ENCODE results near the gene ANKDD1B.

The ANKDD1B gene

DNA sequence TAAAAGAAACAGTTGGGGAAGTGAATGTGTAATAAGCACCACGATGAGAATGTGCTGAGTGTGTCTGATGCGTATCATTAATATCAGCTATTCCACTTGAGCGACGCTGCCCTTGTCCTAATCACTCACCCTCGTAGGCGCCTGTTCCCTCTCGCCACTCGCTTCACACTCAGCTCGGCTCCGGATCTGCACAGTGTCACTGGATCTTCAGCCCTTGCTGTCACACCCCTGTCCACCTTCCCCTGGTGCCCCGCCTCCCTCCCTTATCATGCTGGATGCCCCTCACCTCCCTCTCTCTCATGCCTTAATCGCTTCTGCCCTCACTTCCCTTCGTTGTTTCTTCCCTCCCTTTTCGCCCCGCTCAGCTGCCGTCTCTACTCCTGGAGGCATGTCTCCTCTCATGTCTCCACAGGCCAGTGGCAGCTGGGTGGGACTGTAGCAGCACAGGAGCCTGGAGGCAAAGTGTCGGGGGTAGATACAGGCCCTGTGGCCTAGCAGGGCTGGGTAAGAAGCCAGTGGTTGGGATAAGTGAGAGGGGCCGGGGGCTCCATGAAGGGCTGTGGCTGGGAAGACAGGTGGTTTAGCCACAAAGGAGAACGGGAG lies 43.5 kb downstream of the ANKDD1B start:
- no peak for TF ChIP-seq CTCF (IDR thresholded peaks at IDR 0.05; ENCODE audit: control extremely low read depth, extremely low read depth, low read depth, missing control alignments)
- CTCF ChIA-PET, result interaction anchor here (0.8 to 2.2 kb wide), 2 partner anchors 25 to 26 kb away, joined by 4 to 7 read pairs; no protein-coding TSS in a partner anchor
- DNase-seq (ENCODE audit: extremely low spot score), result no peak
- POLR2A ChIA-PET, result no interaction called here

GRCh38 chr5:75656311-75657003 lies 45.2 kb downstream of the ANKDD1B start:
- DNase-seq (ENCODE audit: extremely low spot score), result no peak
- ChIA-PET POLR2A (no interaction called here), CTCF (interaction anchor here (1.0 to 2.6 kb wide), 4 partner anchors 9 to 29 kb away, joined by 3 to 7 read pairs (median 5); no protein-coding TSS in a partner anchor)
- no peak for TF ChIP-seq CTCF (IDR thresholded peaks at IDR 0.05; ENCODE audit: control extremely low read depth, extremely low read depth, low read depth, missing control alignments)

- ChIA-PET CTCF (interaction anchor here (0.7 to 1.2 kb wide), 3 partner anchors 21 to 23 kb away, joined by 3 to 5 read pairs (median 4); no protein-coding TSS in a partner anchor), POLR2A (no interaction called here)
- TF ChIP-seq CTCF (IDR thresholded peaks at IDR 0.05; ENCODE audit: control extremely low read depth, extremely low read depth, low read depth, missing control alignments), result no peak
- DNase-seq (ENCODE audit: extremely low spot score), result no peak
These were observed 48.7 kb downstream of the ANKDD1B start for GRCh38 chr5:75659791-75660450.

DNA sequence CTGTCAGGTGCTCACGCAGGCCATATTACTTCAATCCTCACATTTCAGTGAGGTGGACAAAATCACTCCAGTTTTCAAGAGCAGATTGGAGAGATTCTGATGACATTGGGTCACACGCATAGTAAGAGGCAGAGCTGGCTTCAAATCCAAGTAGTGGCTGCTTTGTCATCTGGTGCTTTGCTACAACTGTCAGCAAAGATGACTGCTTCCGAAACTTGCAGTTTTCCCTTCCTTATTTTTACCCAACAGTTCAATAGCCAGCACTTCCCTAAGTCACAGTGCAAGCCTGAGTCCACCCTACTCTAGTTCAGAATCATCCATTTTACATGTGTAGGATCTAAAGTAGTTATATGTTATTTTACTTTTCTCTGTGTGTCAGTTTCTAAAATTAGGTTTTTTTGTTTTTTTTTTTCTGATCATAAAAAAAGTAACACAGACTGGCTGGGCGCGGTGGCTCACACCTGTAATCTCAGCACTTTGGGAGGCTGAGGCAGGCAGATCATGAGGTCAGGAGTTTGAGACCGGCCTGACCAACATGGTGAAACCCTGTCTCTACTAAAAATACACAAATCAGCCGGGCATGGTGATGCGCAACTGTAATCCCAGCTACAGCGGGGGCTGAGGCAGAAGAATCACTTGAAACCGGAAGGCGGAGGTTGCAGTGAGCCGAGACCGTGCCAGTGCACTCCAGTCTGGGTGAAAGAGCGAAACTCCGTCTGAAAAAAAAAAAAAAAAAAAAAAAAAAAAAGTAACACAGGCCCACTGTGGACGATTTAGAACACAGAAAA lies 49.6 kb downstream of the ANKDD1B start:
- TF ChIP-seq CTCF (IDR thresholded peaks at IDR 0.05; ENCODE audit: control extremely low read depth, extremely low read depth, low read depth, missing control alignments), result no peak
- ChIA-PET CTCF (interaction anchor here (1.0 kb wide), 1 partner anchor 22 kb away, joined by 5 read pairs; no protein-coding TSS in a partner anchor), POLR2A (no interaction called here)
- DNase-seq (ENCODE audit: extremely low spot score), result peak; percentile 29

- CTCF ChIA-PET, result no interaction called here
- POLR2A ChIA-PET, result no interaction called here
- DNase-seq (ENCODE audit: extremely low spot score), result no peak
- no peak for TF ChIP-seq CTCF (IDR thresholded peaks at IDR 0.05; ENCODE audit: control extremely low read depth, extremely low read depth, low read depth, missing control alignments)
These were observed 50.8 kb downstream of the ANKDD1B start for GRCh38 chr5:75662061-75662460.
